HS-5 (cell line): Measurements from ENCODE around the gene FBN1.

Experiments used
- DNase-seq: peaks from one replicate; pipeline ENCODE4 v3.0.0-alpha.2; 2012; ENCODE audit warnings: low read depth

FBN1 gene

GRCh38 chr15:48622237-48622636, 23.3 kb downstream of the FBN1 start:
- no peak for DNase-seq

DNA sequence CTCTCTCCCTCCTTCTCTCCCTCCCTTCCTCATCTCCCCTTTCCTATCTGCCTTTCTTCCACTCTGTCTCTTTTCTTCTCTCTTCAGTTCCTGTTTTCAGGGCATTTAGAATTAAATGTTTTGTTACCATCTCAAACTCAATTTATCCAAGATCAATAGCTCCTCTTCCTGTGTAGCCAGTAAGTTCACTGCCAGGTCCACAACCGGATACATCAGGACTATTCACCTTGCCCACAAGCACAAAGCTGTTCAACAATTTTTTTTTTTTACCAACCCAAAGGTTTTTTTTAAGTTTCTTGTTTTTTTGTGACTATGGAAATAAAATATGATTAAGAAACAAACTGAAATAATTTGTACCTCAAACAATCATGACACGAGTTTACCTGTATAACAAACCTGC, 26.1 kb downstream of the FBN1 start:
- no peak for DNase-seq

GRCh38 chr15:48617619-48618018, 27.9 kb downstream of the FBN1 start:
- DNase-seq: no peak

GRCh38 chr15:48616216-48616615, 29.3 kb downstream of the FBN1 start:
- no peak for DNase-seq

GRCh38 chr15:48614051-48614450, 31.5 kb downstream of the FBN1 start:
- DNase-seq: no peak

GRCh38 chr15:48609486-48609885, 36.0 kb downstream of the FBN1 start:
- DNase-seq: no peak

GRCh38 chr15:48607846-48608245, 37.7 kb downstream of the FBN1 start:
- DNase-seq: no peak

- no peak for DNase-seq
These were observed 40.9 kb downstream of the FBN1 start for GRCh38 chr15:48604567-48604966.

DNA sequence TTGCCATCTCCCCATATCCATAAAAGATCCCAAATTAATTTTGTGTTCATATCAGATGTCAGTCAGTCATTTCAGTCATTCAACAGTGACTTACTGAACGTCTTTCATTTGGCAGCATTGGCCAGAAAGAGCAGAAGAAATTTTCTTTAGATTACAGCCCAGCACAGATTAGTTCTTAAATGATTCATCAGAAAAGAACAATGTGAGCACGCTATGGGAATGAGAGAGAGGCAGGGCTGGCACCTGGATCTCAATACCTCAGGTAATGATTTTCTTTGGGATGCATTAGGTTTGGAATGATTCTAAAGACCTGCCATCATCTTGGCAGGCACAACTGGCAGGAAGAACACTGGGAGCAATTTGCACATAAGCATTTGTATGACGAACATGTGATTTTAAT, 41.6 kb downstream of the FBN1 start:
- DNase-seq: no peak

DNA sequence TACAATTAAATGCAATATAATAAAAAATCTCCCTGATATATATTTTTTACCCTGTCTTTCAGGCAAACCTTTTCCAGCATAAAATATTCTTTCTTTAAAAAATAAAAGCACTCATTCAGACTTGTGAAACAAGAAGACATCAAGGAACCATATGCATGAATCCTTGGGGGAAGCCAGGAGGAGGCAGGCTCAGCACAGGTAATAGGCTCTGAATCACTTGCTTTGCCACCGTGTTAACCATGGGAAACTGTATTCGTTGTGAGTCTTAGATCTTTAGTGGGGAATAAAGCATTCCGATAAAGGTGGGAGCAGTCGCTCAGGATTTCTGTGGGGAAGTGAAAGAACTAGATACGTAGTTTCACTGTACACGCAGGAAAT, 42.4 kb downstream of the FBN1 start:
- DNase-seq: no peak

- peak; percentile 64 for DNase-seq
These were observed 43.0 kb downstream of the FBN1 start for GRCh38 chr15:48602358-48603122.

GRCh38 chr15:48601095-48601494, 44.4 kb downstream of the FBN1 start:
- no peak for DNase-seq

- no peak for DNase-seq
These were observed 48.7 kb downstream of the FBN1 start for GRCh38 chr15:48596841-48597240.

DNA sequence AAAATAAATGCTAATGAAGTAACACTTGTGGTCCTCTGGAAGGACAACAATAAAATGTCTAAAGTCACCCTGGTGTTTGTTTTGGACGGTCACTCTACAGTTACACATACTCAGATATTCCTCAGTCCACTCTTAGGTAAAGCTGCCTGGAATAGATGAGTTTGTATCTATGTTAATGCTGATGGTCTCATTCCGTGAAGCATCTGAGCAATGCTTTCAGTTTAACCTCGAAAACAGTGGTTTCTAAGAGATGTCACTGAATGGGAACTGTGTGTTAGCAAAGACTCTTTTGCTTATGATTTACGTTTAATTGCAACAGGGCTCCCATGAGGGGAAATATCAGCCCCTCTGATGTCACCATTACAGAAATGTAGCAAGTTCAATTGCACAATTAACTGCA, 49.1 kb downstream of the FBN1 start:
- DNase-seq: no peak

- no peak for DNase-seq
These were observed 49.5 kb downstream of the FBN1 start for GRCh38 chr15:48595981-48596380.

DNA sequence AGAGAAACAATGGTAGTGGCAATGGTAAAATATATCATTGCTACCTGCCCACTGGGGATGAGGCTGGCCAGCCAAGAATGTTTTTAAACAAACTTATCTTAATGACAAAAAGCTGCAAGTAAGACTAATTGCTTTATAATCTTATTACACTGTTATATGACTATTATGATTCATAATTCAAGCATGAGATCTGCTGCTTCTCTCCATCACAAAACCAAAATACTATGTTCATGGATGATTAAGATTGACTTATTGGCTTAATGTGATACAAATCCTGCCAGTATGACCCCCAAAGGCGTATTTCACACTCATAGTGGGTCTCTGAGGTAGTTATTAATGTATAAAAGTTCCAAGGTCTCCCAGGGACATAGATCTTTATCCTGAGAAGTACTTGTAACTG, 52.6 kb downstream of the FBN1 start:
- DNase-seq: no peak

- peak; percentile 58 for DNase-seq
These were observed 53.2 kb downstream of the FBN1 start for GRCh38 chr15:48592221-48592731.

DNA sequence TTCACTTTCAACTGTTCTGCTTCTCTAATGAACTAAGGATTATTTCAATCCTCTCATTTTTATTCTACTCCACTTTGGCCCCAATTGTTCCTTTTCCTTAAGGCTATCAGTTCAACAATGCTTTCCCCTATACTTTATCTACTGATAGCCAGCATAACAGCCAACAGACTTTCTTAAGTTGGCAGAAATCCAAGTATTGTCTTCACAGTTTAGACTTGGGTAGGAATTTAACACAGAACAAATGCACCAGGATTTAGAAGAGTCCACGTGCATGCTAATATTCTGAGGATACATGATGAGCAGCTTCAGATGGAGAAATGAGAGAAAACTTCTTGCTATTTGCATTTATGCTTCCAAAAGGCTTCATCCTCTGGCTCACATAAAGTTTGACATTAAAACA, 54.8 kb downstream of the FBN1 start:
- no peak for DNase-seq

DNA sequence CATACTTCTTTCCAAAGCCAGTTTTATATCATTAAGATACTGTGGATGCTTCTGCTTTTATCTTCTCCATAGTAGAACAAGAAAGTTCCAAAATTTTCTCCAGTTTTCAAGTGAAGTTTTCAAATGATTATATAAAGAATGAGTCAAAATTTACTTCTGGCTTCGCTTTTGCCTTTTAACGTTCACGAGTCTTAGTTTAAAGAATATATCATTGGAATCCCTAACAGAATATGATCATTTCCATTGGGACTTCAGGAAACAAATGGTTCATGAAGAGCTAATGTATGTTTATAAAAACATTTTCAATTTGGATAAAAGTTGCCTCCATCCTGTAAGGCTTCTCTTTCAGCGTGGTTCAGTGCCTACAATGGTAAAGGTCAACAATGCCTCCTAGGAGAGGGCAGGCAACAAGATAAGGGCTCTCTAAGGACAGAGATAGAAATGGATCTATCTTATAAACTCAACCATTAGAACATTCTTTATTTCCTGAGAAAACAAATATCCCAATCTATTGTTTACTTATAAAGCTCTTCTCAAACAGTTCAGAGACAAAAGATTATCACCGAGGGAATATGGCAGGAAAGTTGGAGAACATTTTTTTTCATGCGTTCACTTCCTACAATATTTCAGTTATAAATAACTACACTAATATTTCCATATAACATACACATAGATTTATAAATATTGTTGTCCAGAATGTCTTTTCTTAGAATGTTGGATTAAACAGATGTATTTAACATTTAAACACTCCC, 60.5 kb downstream of the FBN1 start:
- no peak for DNase-seq

DNA sequence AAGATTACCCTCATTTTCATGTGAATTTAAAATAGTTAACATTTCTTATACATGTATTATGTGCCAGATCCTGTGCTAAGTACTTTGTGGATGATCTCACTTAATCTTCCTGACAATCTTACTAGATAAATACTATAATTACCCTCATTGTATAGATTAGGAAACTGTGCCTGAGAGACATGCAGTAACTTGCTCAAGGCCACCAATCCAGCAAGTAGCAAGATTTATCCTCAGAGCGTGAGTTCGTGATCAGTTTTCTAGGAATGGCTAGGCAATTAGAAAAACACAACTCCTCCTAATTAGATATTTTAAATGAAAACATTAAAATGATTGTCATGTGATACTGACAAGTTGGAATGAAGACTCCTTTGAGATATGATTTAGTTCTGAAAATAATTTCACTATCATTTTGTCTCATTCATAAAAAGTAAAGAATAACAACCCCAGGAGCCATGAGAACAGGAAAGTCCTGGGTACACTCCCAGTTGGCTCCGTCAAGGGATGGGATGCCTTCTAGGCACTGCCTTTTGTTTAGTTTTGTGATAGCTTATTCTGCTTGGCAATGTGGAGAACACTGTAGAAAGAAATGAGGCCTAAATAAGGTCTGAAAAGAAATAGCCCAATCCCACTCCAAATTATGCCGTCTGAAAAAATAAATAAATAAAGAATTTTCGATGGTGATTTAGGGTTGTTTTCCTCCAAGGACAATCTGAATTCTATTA, 61.3 kb downstream of the FBN1 start:
- no peak for DNase-seq

DNA sequence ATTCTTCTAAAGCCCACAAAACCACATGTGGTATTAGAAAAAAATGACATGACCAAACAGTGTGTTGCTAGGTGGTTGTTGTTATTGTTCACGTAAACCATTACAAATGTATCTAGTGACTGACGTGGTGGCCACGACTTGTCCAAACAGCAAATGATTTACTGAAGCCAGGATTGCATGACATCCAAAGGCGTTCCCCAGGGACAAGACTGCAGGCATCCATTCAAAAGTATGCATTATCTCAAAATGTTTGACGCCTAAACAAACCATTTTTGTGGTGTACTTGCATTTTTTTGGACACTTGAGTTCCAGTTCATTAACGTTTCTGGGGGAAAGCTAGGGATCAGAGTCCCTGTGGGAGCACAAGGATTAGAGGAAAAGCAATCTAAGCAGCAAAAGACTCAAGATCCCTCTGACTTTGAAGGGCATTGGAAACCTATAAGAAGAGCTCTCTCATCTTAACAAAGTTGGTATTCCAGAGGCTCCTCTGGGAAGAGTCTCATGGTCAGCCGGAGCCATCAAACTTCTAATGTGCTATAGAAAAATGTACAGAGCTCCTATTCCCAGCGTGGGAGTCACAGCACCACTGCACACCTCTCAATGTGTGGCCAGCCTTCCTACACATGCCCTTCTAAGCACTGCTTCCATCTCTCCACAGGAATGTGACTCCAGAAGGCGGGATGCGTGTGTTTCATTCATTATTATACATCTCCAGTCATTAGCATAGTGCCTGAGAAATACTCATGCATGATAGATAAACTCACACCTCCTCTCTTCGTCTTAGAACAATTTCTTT, 62.9 kb downstream of the FBN1 start:
- no peak for DNase-seq

- DNase-seq: no peak
These were observed 64.3 kb downstream of the FBN1 start for GRCh38 chr15:48581219-48581618.
